Measurements from ENCODE around the gene MCM3AP.

MCM3AP gene

GRCh38 chr21:46264046-46264689 lies 21.2 kb downstream of the MCM3AP start:
- TF ChIP-seq, protein P1, sequence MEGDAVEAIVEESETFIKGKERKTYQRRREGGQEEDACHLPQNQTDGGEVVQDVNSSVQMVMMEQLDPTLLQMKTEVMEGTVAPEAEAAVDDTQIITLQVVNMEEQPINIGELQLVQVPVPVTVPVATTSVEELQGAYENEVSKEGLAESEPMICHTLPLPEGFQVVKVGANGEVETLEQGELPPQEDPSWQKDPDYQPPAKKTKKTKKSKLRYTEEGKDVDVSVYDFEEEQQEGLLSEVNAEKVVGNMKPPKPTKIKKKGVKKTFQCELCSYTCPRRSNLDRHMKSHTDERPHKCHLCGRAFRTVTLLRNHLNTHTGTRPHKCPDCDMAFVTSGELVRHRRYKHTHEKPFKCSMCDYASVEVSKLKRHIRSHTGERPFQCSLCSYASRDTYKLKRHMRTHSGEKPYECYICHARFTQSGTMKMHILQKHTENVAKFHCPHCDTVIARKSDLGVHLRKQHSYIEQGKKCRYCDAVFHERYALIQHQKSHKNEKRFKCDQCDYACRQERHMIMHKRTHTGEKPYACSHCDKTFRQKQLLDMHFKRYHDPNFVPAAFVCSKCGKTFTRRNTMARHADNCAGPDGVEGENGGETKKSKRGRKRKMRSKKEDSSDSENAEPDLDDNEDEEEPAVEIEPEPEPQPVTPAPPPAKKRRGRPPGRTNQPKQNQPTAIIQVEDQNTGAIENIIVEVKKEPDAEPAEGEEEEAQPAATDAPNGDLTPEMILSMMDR (IDR thresholded peaks at IDR 0.05; ENCODE audit: insufficient read depth, low read depth, low read length, missing control alignments) = no peak
- no peak for DNase-seq (ENCODE audit: low read depth)
- no peak overlapping the region for H3K4me3 ChIP-seq (ENCODE audit: low read length)

DNA sequence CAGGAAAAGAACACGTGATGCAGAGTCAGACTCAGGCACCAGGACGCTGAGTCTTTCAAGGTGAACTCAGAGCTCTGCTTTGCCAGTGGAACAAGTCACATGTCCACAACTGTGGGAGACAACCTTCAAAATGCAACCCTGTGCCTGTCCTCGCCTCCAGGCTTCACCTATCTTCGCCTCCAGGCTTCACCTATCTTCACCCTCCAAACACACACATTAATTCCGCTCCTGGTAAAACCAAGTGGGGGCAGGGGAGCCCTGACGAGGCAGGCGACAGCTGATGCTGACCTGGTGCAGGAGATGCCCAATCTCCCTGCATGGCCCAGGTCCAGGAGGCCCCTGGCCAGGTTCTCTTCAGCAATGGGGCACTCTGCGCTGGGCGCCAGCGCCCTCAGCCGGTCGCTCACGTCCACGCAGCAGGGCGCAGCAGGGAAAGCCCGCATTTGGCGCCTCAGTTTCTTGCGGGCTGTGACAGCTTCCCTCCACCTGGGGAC lies 28.9 kb downstream of the MCM3AP start:
- no peak for DNase-seq (ENCODE audit: low read depth)

DNA sequence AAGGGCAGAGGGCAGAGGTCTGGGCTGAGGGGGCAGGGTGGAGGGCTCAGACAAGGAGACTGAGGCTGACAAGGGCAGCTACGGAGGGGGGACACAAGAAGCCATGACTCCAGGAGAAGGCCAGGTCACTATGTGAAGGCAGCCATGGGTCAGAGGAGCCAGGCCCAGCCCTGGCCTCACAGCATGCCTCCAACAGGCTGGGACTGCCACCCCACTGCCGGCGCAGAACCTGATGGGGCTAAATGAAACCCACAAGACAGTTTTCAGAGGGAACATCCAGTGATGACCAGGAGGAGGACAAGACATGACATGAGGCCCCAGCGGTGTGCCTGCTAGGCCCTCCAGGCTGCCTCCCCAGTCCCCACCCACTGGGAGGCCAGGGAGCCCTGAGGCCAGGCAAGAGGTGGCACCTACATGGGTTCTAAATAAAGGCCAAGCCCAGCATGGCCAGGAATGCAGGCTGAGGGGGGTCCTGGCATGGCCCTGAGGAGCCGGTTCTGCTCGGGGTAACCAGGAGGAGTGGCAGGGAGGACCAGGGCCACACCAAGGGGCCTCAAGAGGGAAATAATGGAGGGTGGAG lies 29.6 kb downstream of the MCM3AP start:
- TF ChIP-seq, protein P1 (IDR thresholded peaks at IDR 0.05; ENCODE audit: insufficient read depth, low read depth, low read length, missing control alignments) = no peak

More for the DNA sequence above, 28.9 kb downstream of the MCM3AP start:
- TF ChIP-seq, protein P1 (IDR thresholded peaks at IDR 0.05; ENCODE audit: insufficient read depth, low read depth, low read length, missing control alignments) = no peak
- H3K4me3 ChIP-seq (ENCODE audit: low read length) = no peak overlapping the region

GRCh38 chr21:46255166-46255565 lies 30.2 kb downstream of the MCM3AP start:
- no peak overlapping the region for H3K4me3 ChIP-seq (ENCODE audit: low read length)
- TF ChIP-seq, protein P1 (IDR thresholded peaks at IDR 0.05; ENCODE audit: insufficient read depth, low read depth, low read length, missing control alignments) = no peak
- DNase-seq (ENCODE audit: low read depth) = no peak

More for the DNA sequence above, 29.6 kb downstream of the MCM3AP start:
- no peak overlapping the region for H3K4me3 ChIP-seq (ENCODE audit: low read length)
- DNase-seq (ENCODE audit: low read depth) = no peak

GRCh38 chr21:46254208-46254975 lies 31.0 kb downstream of the MCM3AP start:
- TF ChIP-seq, protein P1 (IDR thresholded peaks at IDR 0.05; ENCODE audit: insufficient read depth, low read depth, low read length, missing control alignments) = no peak
- no peak overlapping the region for H3K4me3 ChIP-seq (ENCODE audit: low read length)
- no peak for DNase-seq (ENCODE audit: low read depth)

GRCh38 chr21:46253610-46254124 lies 31.7 kb downstream of the MCM3AP start:
- TF ChIP-seq, protein P1 (IDR thresholded peaks at IDR 0.05; ENCODE audit: insufficient read depth, low read depth, low read length, missing control alignments) = no peak
- no peak overlapping the region for H3K4me3 ChIP-seq (ENCODE audit: low read length)
- DNase-seq (ENCODE audit: low read depth) = no peak
